ENCODE measurements around the gene ADRA2B.
"Not testable (repeated sequence)": the region's sequence is repeated elsewhere in the genome, so short reads cannot be mapped to it uniquely, and the experiment has no call there.

Gene ADRA2B

GRCh38 chr2:96150007-96150640 is 33.8 kb upstream of the ADRA2B start:
- DNase-seq = no peak

GRCh38 chr2:96148410-96149217 is 32.2 kb upstream of the ADRA2B start:
- no peak for DNase-seq

GRCh38 chr2:96147593-96148201 is 31.3 kb upstream of the ADRA2B start:
- DNase-seq = no peak

- DNase-seq = no peak
Measured at GRCh38 chr2:96146881-96147592, 30.7 kb upstream of the ADRA2B start.

GRCh38 chr2:96146153-96146880 is 29.9 kb upstream of the ADRA2B start:
- DNase-seq = no peak

- no peak for DNase-seq
Measured at GRCh38 chr2:96145848-96146152, 29.4 kb upstream of the ADRA2B start.

- no peak for DNase-seq
Measured at GRCh38 chr2:96145036-96145847, 28.9 kb upstream of the ADRA2B start, which contains the start of gene DUSP2. DUSP2 (minus strand) TSS chr2:96145440; CDS start chr2:96145354, 86 bp downstream.

- DNase-seq = no peak
Measured at GRCh38 chr2:96144481-96145035, 28.2 kb upstream of the ADRA2B start.

GRCh38 chr2:96143848-96144480 is 27.6 kb upstream of the ADRA2B start:
- DNase-seq = no peak

GRCh38 chr2:96143231-96143847 is 27.0 kb upstream of the ADRA2B start:
- no peak for DNase-seq

- DNase-seq = no peak
Measured at GRCh38 chr2:96142217-96143113, 26.1 kb upstream of the ADRA2B start.

- not testable (repeated sequence) for DNase-seq
Measured at GRCh38 chr2:96141624-96141967, 25.2 kb upstream of the ADRA2B start.

GRCh38 chr2:96140941-96141623 is 24.7 kb upstream of the ADRA2B start:
- no peak for DNase-seq

GRCh38 chr2:96139181-96139758 is 22.9 kb upstream of the ADRA2B start:
- no peak for DNase-seq

GRCh38 chr2:96138179-96139145 is 22.1 kb upstream of the ADRA2B start, which contains the start of gene ASTL:
ASTL (minus strand) TSS chr2:96138502; CDS start chr2:96138436, 66 bp downstream.
- DNase-seq = no peak

GRCh38 chr2:96137321-96138178 is 21.2 kb upstream of the ADRA2B start:
- no peak for DNase-seq
